ENCODE data around the gene DNAAF1.

- TF ChIP-seq, protein P1, sequence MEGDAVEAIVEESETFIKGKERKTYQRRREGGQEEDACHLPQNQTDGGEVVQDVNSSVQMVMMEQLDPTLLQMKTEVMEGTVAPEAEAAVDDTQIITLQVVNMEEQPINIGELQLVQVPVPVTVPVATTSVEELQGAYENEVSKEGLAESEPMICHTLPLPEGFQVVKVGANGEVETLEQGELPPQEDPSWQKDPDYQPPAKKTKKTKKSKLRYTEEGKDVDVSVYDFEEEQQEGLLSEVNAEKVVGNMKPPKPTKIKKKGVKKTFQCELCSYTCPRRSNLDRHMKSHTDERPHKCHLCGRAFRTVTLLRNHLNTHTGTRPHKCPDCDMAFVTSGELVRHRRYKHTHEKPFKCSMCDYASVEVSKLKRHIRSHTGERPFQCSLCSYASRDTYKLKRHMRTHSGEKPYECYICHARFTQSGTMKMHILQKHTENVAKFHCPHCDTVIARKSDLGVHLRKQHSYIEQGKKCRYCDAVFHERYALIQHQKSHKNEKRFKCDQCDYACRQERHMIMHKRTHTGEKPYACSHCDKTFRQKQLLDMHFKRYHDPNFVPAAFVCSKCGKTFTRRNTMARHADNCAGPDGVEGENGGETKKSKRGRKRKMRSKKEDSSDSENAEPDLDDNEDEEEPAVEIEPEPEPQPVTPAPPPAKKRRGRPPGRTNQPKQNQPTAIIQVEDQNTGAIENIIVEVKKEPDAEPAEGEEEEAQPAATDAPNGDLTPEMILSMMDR (IDR thresholded peaks at IDR 0.05), result peak in 2 of 4 donors; percentile 7
- TF ChIP-seq POLR2A (IDR thresholded peaks at IDR 0.05), result no peak
These were observed 38.9 kb downstream of the DNAAF1 start for GRCh38 chr16:84183911-84184591.
